ENCODE data around the gene POLL.

DNA sequence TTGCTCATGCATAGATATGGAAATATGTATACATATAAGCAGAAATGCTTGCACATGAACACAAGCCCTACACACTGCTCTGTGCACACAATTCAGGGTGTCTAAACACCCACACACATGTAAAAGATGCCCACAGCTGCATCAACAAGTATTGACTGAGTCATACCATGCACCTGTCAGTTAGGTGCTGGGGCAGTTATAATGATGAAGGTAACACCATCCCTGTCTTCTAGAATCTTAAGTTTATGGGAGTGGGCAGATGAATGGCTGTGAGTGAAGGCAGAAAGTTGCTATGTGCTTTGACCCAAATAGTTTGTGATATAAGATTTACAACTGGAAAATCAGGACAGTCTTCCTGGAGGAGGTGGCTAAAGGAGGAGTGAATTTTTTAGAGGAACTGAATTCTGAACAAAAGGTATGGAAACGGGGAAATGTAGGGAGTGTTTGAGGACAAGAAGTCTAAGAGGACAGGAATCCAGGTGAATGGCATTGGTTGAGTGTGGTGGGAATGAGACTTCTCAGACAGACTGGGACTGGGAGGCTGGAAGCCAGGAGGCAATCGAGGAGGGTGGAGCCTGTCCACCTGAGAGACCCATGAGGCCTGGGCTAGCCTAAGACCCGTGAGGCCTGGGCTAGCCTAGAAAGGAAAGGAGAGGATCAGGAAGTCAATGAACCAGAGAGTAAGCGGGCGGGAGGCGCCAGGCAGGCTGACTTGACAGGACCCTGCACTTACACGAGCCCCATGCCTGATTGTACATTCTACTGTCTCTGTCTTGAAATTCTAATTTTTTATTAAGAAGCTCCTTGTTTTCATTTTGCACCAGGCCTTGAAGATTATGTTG is 20.7 kb downstream of the POLL start:
- no peak for TF ChIP-seq RCOR1 (IDR thresholded peaks at IDR 0.05; ENCODE audit: insufficient replicate concordance, low read length)
- TF ChIP-seq, protein P1, sequence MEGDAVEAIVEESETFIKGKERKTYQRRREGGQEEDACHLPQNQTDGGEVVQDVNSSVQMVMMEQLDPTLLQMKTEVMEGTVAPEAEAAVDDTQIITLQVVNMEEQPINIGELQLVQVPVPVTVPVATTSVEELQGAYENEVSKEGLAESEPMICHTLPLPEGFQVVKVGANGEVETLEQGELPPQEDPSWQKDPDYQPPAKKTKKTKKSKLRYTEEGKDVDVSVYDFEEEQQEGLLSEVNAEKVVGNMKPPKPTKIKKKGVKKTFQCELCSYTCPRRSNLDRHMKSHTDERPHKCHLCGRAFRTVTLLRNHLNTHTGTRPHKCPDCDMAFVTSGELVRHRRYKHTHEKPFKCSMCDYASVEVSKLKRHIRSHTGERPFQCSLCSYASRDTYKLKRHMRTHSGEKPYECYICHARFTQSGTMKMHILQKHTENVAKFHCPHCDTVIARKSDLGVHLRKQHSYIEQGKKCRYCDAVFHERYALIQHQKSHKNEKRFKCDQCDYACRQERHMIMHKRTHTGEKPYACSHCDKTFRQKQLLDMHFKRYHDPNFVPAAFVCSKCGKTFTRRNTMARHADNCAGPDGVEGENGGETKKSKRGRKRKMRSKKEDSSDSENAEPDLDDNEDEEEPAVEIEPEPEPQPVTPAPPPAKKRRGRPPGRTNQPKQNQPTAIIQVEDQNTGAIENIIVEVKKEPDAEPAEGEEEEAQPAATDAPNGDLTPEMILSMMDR (conservative IDR thresholded peaks at IDR 0.05; ENCODE audit: low read depth, low read length) = no peak
- TF ChIP-seq POLR2A (IDR thresholded peaks at IDR 0.05; ENCODE audit: low read depth, low read length) = no peak
- TF ChIP-seq CHD1 (IDR thresholded peaks at IDR 0.05; ENCODE audit: low read depth, low read length) = no peak
- no peak for TF ChIP-seq RAD21 (IDR thresholded peaks at IDR 0.05; ENCODE audit: low read length)

Data from IMR-90 (cell line).